ENCODE measurements around the gene ADH5. TPM values are rescaled to one million over a fixed set of nuclear protein-coding genes. Genes with fewer than 3 reads are reported as not detected.

The ADH5 gene
- total and polyA plus RNA-seq, 9 of the 15 experiments (the other 6 are each of a cell fraction or from before 2014, with no cell fraction given) = 115 to 310 (median 200) TPM

GRCh38 chr4:99131378-99131777, 42.8 kb upstream of the ADH5 start:
- CTCF ChIA-PET (ENCODE audit: low intra/inter-chr PET ratio) = no interaction called here
- POLR2A ChIA-PET = no interaction called here
- no peak for ATAC-seq
- TF ChIP-seq CEBPB (tag; IDR thresholded peaks at IDR 0.05) = no peak
- no peak for TF ChIP-seq HMGXB4 (CRISPR knock-in tag; IDR thresholded peaks at IDR 0.05)
- TF ChIP-seq E2F3 (CRISPR knock-in tag; IDR thresholded peaks at IDR 0.05) = no peak
- no peak for TF ChIP-seq BMI1 (IDR thresholded peaks at IDR 0.05; ENCODE audit: low read length)
- no peak for TF ChIP-seq HDAC2 (IDR thresholded peaks at IDR 0.05)
- no peak for TF ChIP-seq NONO (IDR thresholded peaks at IDR 0.05; ENCODE audit: low read depth in 2 of 2, low read length in 1 of 2)
- TF ChIP-seq TSHZ1 (CRISPR knock-in tag; IDR thresholded peaks at IDR 0.05) = no peak
- TF ChIP-seq ZBTB7A (IDR thresholded peaks at IDR 0.05; ENCODE audit: borderline replicate concordance, control insufficient read depth, low read depth, low read length) = no peak
- no peak for TF ChIP-seq LARP7 (IDR thresholded peaks at IDR 0.05)
- no peak for TF ChIP-seq MLLT1 (IDR thresholded peaks at IDR 0.05)
- no peak for TF ChIP-seq ZBTB43 (CRISPR knock-in tag; IDR thresholded peaks at IDR 0.05)
- no peak for TF ChIP-seq CBFB (CRISPR knock-in tag; IDR thresholded peaks at IDR 0.05)
- TF ChIP-seq ZNF830 (CRISPR knock-in tag; IDR thresholded peaks at IDR 0.05) = no peak

More at GRCh38 chr4:99131378-99131777, 42.8 kb upstream of the ADH5 start:
- no peaks in the 10 kb centered on the region for H3K9me1 ChIP-seq (ENCODE audit: control insufficient read depth, insufficient read depth, low read length)
- no peaks in the 10 kb centered on the region for H3K9me3 ChIP-seq (replicated peaks; ENCODE audit: control insufficient read depth, insufficient read depth, low read depth, low read length)
- intact Hi-C loops (cut with micrococcal nuclease) (no loop called here), in situ Hi-C loops (cut with MboI) (no loop called here)
- H3K9ac ChIP-seq (ENCODE audit: insufficient read depth in 1 of 2, low read depth in 2 of 2, low read length in 2 of 2) = no peak overlapping the region
- no peak overlapping the region for H2AFZ ChIP-seq (ENCODE audit: low read depth, low read length)
- H3K4me2 ChIP-seq (ENCODE audit: insufficient read depth, low read length) = no peak overlapping the region
- no peak for DNase-seq (ENCODE audit: extremely low read depth in 1 of 4, low spot score in 3 of 4)
- H3K27ac ChIP-seq (ENCODE audit: extremely low read depth, low read depth, low read length) = no peak overlapping the region
- no peaks in the 10 kb centered on the region for H4K20me1 ChIP-seq (replicated peaks; ENCODE audit: control insufficient read depth, insufficient read depth, low read length)
- 0% methylated on average over 1 of the region's 2 CpGs for WGBS (ENCODE audit: insufficient coverage, low coverage, missing lambda C conversion rate)
- no peaks in the 10 kb centered on the region for H3K36me3 ChIP-seq (ENCODE audit: control insufficient read depth, insufficient read depth, low read length)
- no peaks in the 10 kb centered on the region; a peak in 1 of 5 replicates for H3K27me3 ChIP-seq (ENCODE audit: control insufficient read depth in 2 of 2, insufficient read depth in 2 of 2, low read length in 2 of 2)
- no peaks in the 10 kb centered on the region for H3K79me2 ChIP-seq (ENCODE audit: control insufficient read depth, insufficient read depth, low read length)
- no TSS peak for BruUV-seq (replicated peaks)
- no peaks in the 10 kb centered on the region for H3K4me1 ChIP-seq (replicated peaks in 1 of 2; ENCODE audit: control insufficient read depth in 2 of 2, insufficient read depth in 2 of 2, low read length in 2 of 2)
- H3K4me3 ChIP-seq = no peak overlapping the region
- FAIRE-seq = no peak
